Pancreas (tissue), 10 donors: ENCODE data around the gene FBL. TPM values are rescaled to one million over a fixed set of nuclear protein-coding genes. Genes with fewer than 3 reads are reported as not detected.
A peak's percentile ranks its signal among the peaks of the same experiment; 100 is the strongest.

Source experiments
- ATAC-seq, 4 donors: fragments of 200-7000 bp; cut with Tn5 transposase; one replicate each; pipeline versions ENCODE4 v1.8.0 to v1.9.1; 2020; ENCODE audit warnings: mild to moderate bottlenecking in 4 of 4, moderate library complexity in 4 of 4
- DNase-seq, 6 donors: peaks; one replicate each; pipeline ENCODE4 v3.0.0-alpha.2; 2020
- FAIRE-seq: peaks from 2 replicates; lab custom pipeline; 2012; peaks lifted over from hg19 to GRCh38; lab: Jason Lieb, UNC
- H3K27ac ChIP-seq, 4 donors: fragments of 200-600 bp; sonication (generic); 1 replicate in 3 of 4; 2 replicates in 1 of 4; pipeline versions ENCODE4 v1.5.0 to v1.8.0; 2020
- H3K27me3 ChIP-seq, 4 donors: fragments of 200-600 bp; one replicate each; pipeline ENCODE4 v1.8.0; 2021
- H3K36me3 ChIP-seq, 3 donors: fragments of 200-600 bp; sonication (generic) in 1 of 3; one replicate each; pipeline versions ENCODE4 v1.5.0 to v1.8.0; 2020 to 2021
- H3K4me1 ChIP-seq, 3 donors: fragments of 200-600 bp; one replicate each; pipeline ENCODE4 v1.8.0; 2021
- H3K4me3 ChIP-seq, 4 donors: fragments of 200-600 bp; sonication (generic) in 2 of 4; one replicate each; pipeline versions ENCODE4 v1.5.0 to v1.8.0; 2020 to 2021
- H3K9me3 ChIP-seq, 4 donors: fragments of 200-600 bp; one replicate each; pipeline ENCODE4 v1.8.0; 2021
- CTCF ChIP-seq, 4 donors: fragments of 200-600 bp; sonication (generic) in 3 of 4; IDR thresholded peaks; one replicate each; pipeline versions ENCODE4 v1.5.0 to v1.8.0; 2021; ENCODE audit warnings: antibody characterized with exemption in 4 of 4
- WGBS, 2 donors: extraction: QIAGEN DNeasy Blood & Tissue Kit; methylation state at CpG; one replicate each; pipeline ENCODE4 v1.1.7; 2013; 5-methylcytosine and 5-hydroxymethylcytosine counted together
- intact Hi-C, 3 donors: fragments of 100-400 bp; cut with DNase I; formaldehyde crosslinking; loops; one replicate each; pipeline versions ENCODE4 v1.11.1 to v1.14.2; 2022
- polyA plus RNA-seq, 2 donors: library from polyadenylated mRNA; stranded (reverse); fragments of 200-250 nt; gene quantifications; one replicate each; pipeline ENCODE4 v1.2.3, GENCODE V29; 2013
- total RNA-seq, 6 donors: library from RNA; stranded (reverse); fragmentation: NEBNext Ultra II Directional in 4 of 6; extraction: Animal tissue kit (Norgen Biotek cat#: 25700) in 4 of 6; gene quantifications; one replicate each; pipeline versions ENCODE4 v1.2.1 to v1.2.4, GENCODE V29; 2021 to 2023
- donor health status: healthy with polysubstance abuse.
- donor health status: DM: no; HTN: no; CAD: no; lungs with moderate emphysema.
- donor health status: DM: no; HTN: no; CAD: no.
- donor health status: control.
- donor health status: control.
- donor health status: Bipolar disorder and iron deficiency.
- donor health status: DM: yes; HTN: yes; CAD: no.
- donor health status: DM: no; HTN: no; CAD: no.
- donor health status: DM: no; HTN: no; CAD: no.
- donor health status: DM: yes; HTN: yes; CAD: no.

The FBL gene
- total and polyA plus RNA-seq, 8 donors = 86.4 to 166 (median 109) TPM

GRCh38 chr19:39846678-39847486 lies 703 bp upstream of the FBL start:
- H3K27ac ChIP-seq = peak overlapping the region; percentile 52 to 82 (median 60)
- peak; percentile 3 to 17 (median 10) for ATAC-seq
- no peaks in the 10 kb centered on the region for H3K9me3 ChIP-seq
- WGBS, 2 donors = 40 to 42% methylated on average over 12 of the region's 12 CpGs
- intact Hi-C loops = no loop called here
- no peaks in the 10 kb centered on the region for H3K27me3 ChIP-seq
- peaks cover 11 to 23% (median 13%) of the 10 kb centered on the region in 3 donors for H3K4me1 ChIP-seq
- TF ChIP-seq CTCF (IDR thresholded peaks at IDR 0.05) = no peak
- FAIRE-seq = no peak
- H3K36me3 ChIP-seq = no peaks in the 10 kb centered on the region
- H3K4me3 ChIP-seq = peak overlapping the region; percentile 4 to 73 (median 67)
- no peak for DNase-seq

- no peak for TF ChIP-seq CTCF (IDR thresholded peaks at IDR 0.05)
Observed at GRCh38 chr19:39845584-39845932, 621 bp downstream of the FBL start.

GRCh38 chr19:39845172-39845571 lies 1.0 kb downstream of the FBL start:
- no peak for ATAC-seq
- H3K9me3 ChIP-seq = no peaks in the 10 kb centered on the region
- H3K4me3 ChIP-seq = peak overlapping the region in 3 of 4 donors; percentile 65 to 73 (median 70)
- no peaks in the 10 kb centered on the region for H3K27me3 ChIP-seq
- H3K4me1 ChIP-seq = peaks cover 11 to 23% (median 13%) of the 10 kb centered on the region in 3 donors
- intact Hi-C loops = no loop called here
- H3K27ac ChIP-seq = no peak overlapping the region
- FAIRE-seq = no peak
- TF ChIP-seq CTCF (IDR thresholded peaks at IDR 0.05) = no peak
- no peak for DNase-seq
- 22 to 30% methylated on average over 5 of the region's 5 CpGs for WGBS, 2 donors
- H3K36me3 ChIP-seq = no peaks in the 10 kb centered on the region

More at GRCh38 chr19:39845584-39845932, 621 bp downstream of the FBL start:
- intact Hi-C loops = no loop called here
- Histone ChIP-seq H3K9me3 (no peaks in the 10 kb centered on the region), H3K4me1 (peaks cover 11 to 23% (median 13%) of the 10 kb centered on the region in 3 donors), H3K27ac (no peak overlapping the region), H3K36me3 (no peaks in the 10 kb centered on the region), H3K4me3 (peak overlapping the region; percentile 64 to 73 (median 68)), H3K27me3 (no peaks in the 10 kb centered on the region)
- ATAC-seq (peak; percentile 30 to 55 (median 40)), FAIRE-seq (no peak), DNase-seq (no peak)
- WGBS, 2 donors = 0 to 1% methylated on average over 17 of the region's 17 CpGs

GRCh38 chr19:39843919-39844793 lies 2.0 kb downstream of the FBL start:
- Histone ChIP-seq H3K9me3 (no peaks in the 10 kb centered on the region), H3K4me3 (no peak overlapping the region), H3K27ac (no peak overlapping the region), H3K36me3 (peaks cover 0 to 8% (median 2%) of the 10 kb centered on the region in 3 donors), H3K27me3 (no peaks in the 10 kb centered on the region), H3K4me1 (peaks cover 11 to 23% (median 13%) of the 10 kb centered on the region in 3 donors)
- TF ChIP-seq CTCF (IDR thresholded peaks at IDR 0.05) = peak; percentile 28 to 46 (median 36)
- DNase-seq (no peak), ATAC-seq (no peak), FAIRE-seq (no peak)
- 49 to 60% methylated on average over 4 of the region's 4 CpGs for WGBS, 2 donors
- intact Hi-C loops = loop anchor here in 1 of 3 donors (5.0 kb wide), 1 partner anchor 52 kb away; no protein-coding TSS in a partner anchor
